ENCODE results near the gene EPHA10.
"Not testable (repeated sequence)": the region's sequence is repeated elsewhere in the genome, so short reads cannot be mapped to it uniquely, and the experiment has no call there.

The EPHA10 gene

GRCh38 chr1:37795340-37796125 lies 30.6 kb upstream of the EPHA10 start:
- Histone ChIP-seq H3K27me3 (ENCODE audit: control insufficient read depth, insufficient read depth, low read length) (peaks cover 53% of the 10 kb centered on the region), H3K4me3 (ENCODE audit: low read length) (peak overlapping the region; percentile 37), H3K36me3 (ENCODE audit: control insufficient read depth, low read depth, low read length) (no peaks in the 10 kb centered on the region), H3K9ac (ENCODE audit: low read length) (no peak overlapping the region), H3K4me1 (ENCODE audit: control insufficient read depth, low read depth, low read length) (peaks cover 4% of the 10 kb centered on the region), H3K27ac (ENCODE audit: low read length) (no peak overlapping the region), H3K9me3 (ENCODE audit: control insufficient read depth, low read depth, low read length) (no peaks in the 10 kb centered on the region)

GRCh38 chr1:37794372-37795339 lies 29.7 kb upstream of the EPHA10 start:
- Histone ChIP-seq H3K27ac (ENCODE audit: low read length) (no peak overlapping the region), H3K4me3 (ENCODE audit: low read length) (peak overlapping the region; percentile 37), H3K27me3 (ENCODE audit: control insufficient read depth, insufficient read depth, low read length) (peaks cover 56% of the 10 kb centered on the region), H3K9ac (ENCODE audit: low read length) (no peak overlapping the region), H3K9me3 (ENCODE audit: control insufficient read depth, low read depth, low read length) (no peaks in the 10 kb centered on the region), H3K4me1 (ENCODE audit: control insufficient read depth, low read depth, low read length) (peaks cover 4% of the 10 kb centered on the region), H3K36me3 (ENCODE audit: control insufficient read depth, low read depth, low read length) (no peaks in the 10 kb centered on the region)

- H3K4me3 ChIP-seq (ENCODE audit: low read length), result peak within 1 kb of the TSS; percentile 51
- no peaks in the 10 kb centered on the region for H3K36me3 ChIP-seq (ENCODE audit: control insufficient read depth, low read depth, low read length)
- H3K27ac ChIP-seq (ENCODE audit: low read length), result no peak within 1 kb of the TSS
- H3K9me3 ChIP-seq (ENCODE audit: control insufficient read depth, low read depth, low read length), result no peaks in the 10 kb centered on the region
- peaks cover 4% of the 10 kb centered on the region for H3K4me1 ChIP-seq (ENCODE audit: control insufficient read depth, low read depth, low read length)
- H3K27me3 ChIP-seq (ENCODE audit: control insufficient read depth, insufficient read depth, low read length), result peaks cover 56% of the 10 kb centered on the region
- H3K9ac ChIP-seq (ENCODE audit: low read length), result no peak within 1 kb of the TSS
These were observed 29.0 kb upstream of the EPHA10 start, which contains the start of gene MANEAL for GRCh38 chr1:37793773-37794371. MANEAL (plus strand) TSS chr1:37793847; CDS start chr1:37794183, 336 bp downstream.

GRCh38 chr1:37792943-37793686 lies 28.2 kb upstream of the EPHA10 start:
- Histone ChIP-seq H3K27ac (ENCODE audit: low read length) (no peak overlapping the region), H3K4me3 (ENCODE audit: low read length) (peak overlapping the region; percentile 51), H3K9ac (ENCODE audit: low read length) (no peak overlapping the region), H3K27me3 (ENCODE audit: control insufficient read depth, insufficient read depth, low read length) (peaks cover 56% of the 10 kb centered on the region), H3K4me1 (ENCODE audit: control insufficient read depth, low read depth, low read length) (peaks cover 4% of the 10 kb centered on the region), H3K9me3 (ENCODE audit: control insufficient read depth, low read depth, low read length) (no peaks in the 10 kb centered on the region), H3K36me3 (ENCODE audit: control insufficient read depth, low read depth, low read length) (no peaks in the 10 kb centered on the region)

GRCh38 chr1:37782491-37782890 lies 17.6 kb upstream of the EPHA10 start:
- no peak overlapping the region for H3K4me3 ChIP-seq (ENCODE audit: low read length)
- H3K27me3 ChIP-seq (ENCODE audit: control insufficient read depth, insufficient read depth, low read length), result peaks cover 11% of the 10 kb centered on the region
- no peaks in the 10 kb centered on the region for H3K4me1 ChIP-seq (ENCODE audit: control insufficient read depth, low read depth, low read length)
- no peak overlapping the region for H3K9ac ChIP-seq (ENCODE audit: low read length)
- H3K36me3 ChIP-seq (ENCODE audit: control insufficient read depth, low read depth, low read length), result no peaks in the 10 kb centered on the region
- H3K9me3 ChIP-seq (ENCODE audit: control insufficient read depth, low read depth, low read length), result no peaks in the 10 kb centered on the region
- no peak overlapping the region for H3K27ac ChIP-seq (ENCODE audit: low read length)

GRCh38 chr1:37778654-37779053 lies 13.7 kb upstream of the EPHA10 start:
- H3K9me3 ChIP-seq (ENCODE audit: control insufficient read depth, low read depth, low read length), result no peaks in the 10 kb centered on the region
- peaks cover 5% of the 10 kb centered on the region for H3K27me3 ChIP-seq (ENCODE audit: control insufficient read depth, insufficient read depth, low read length)
- H3K27ac ChIP-seq (ENCODE audit: low read length), result no peak overlapping the region
- no peak overlapping the region for H3K9ac ChIP-seq (ENCODE audit: low read length)
- H3K4me1 ChIP-seq (ENCODE audit: control insufficient read depth, low read depth, low read length), result no peaks in the 10 kb centered on the region
- H3K4me3 ChIP-seq (ENCODE audit: low read length), result no peak overlapping the region
- H3K36me3 ChIP-seq (ENCODE audit: control insufficient read depth, low read depth, low read length), result no peaks in the 10 kb centered on the region

GRCh38 chr1:37776946-37777516 lies 12.1 kb upstream of the EPHA10 start:
- no peak overlapping the region for H3K27ac ChIP-seq (ENCODE audit: low read length)
- H3K27me3 ChIP-seq (ENCODE audit: control insufficient read depth, insufficient read depth, low read length), result peaks cover 5% of the 10 kb centered on the region
- no peak overlapping the region for H3K4me3 ChIP-seq (ENCODE audit: low read length)
- H3K9me3 ChIP-seq (ENCODE audit: control insufficient read depth, low read depth, low read length), result no peaks in the 10 kb centered on the region
- H3K4me1 ChIP-seq (ENCODE audit: control insufficient read depth, low read depth, low read length), result no peaks in the 10 kb centered on the region
- H3K36me3 ChIP-seq (ENCODE audit: control insufficient read depth, low read depth, low read length), result no peaks in the 10 kb centered on the region
- H3K9ac ChIP-seq (ENCODE audit: low read length), result no peak overlapping the region

- not testable (repeated sequence) for H3K9ac ChIP-seq (ENCODE audit: low read length); H3K9me3 ChIP-seq (ENCODE audit: control insufficient read depth, low read depth, low read length); H3K27ac ChIP-seq (ENCODE audit: low read length); H3K36me3 ChIP-seq (ENCODE audit: control insufficient read depth, low read depth, low read length); H3K4me3 ChIP-seq (ENCODE audit: low read length); H3K4me1 ChIP-seq (ENCODE audit: control insufficient read depth, low read depth, low read length)
- H3K27me3 ChIP-seq (ENCODE audit: control insufficient read depth, insufficient read depth, low read length), result peaks cover 46% of the 10 kb centered on the region
These were observed 6.5 kb upstream of the EPHA10 start for GRCh38 chr1:37771440-37771839.

GRCh38 chr1:37767488-37767887 lies 2.6 kb upstream of the EPHA10 start:
- no peak overlapping the region for H3K9ac ChIP-seq (ENCODE audit: low read length)
- peaks cover 9% of the 10 kb centered on the region for H3K4me1 ChIP-seq (ENCODE audit: control insufficient read depth, low read depth, low read length)
- no peak overlapping the region for H3K27ac ChIP-seq (ENCODE audit: low read length)
- H3K36me3 ChIP-seq (ENCODE audit: control insufficient read depth, low read depth, low read length), result no peaks in the 10 kb centered on the region
- peaks cover 86% of the 10 kb centered on the region for H3K27me3 ChIP-seq (ENCODE audit: control insufficient read depth, insufficient read depth, low read length)
- no peaks in the 10 kb centered on the region for H3K9me3 ChIP-seq (ENCODE audit: control insufficient read depth, low read depth, low read length)
- no peak overlapping the region for H3K4me3 ChIP-seq (ENCODE audit: low read length)

- no peaks in the 10 kb centered on the region for H3K36me3 ChIP-seq (ENCODE audit: control insufficient read depth, low read depth, low read length)
- peaks cover 98% of the 10 kb centered on the region for H3K27me3 ChIP-seq (ENCODE audit: control insufficient read depth, insufficient read depth, low read length)
- no peak overlapping the region for H3K9ac ChIP-seq (ENCODE audit: low read length)
- H3K4me3 ChIP-seq (ENCODE audit: low read length), result peak overlapping the region; percentile 55
- H3K27ac ChIP-seq (ENCODE audit: low read length), result no peak overlapping the region
- H3K9me3 ChIP-seq (ENCODE audit: control insufficient read depth, low read depth, low read length), result no peaks in the 10 kb centered on the region
- peaks cover 9% of the 10 kb centered on the region for H3K4me1 ChIP-seq (ENCODE audit: control insufficient read depth, low read depth, low read length)
These were observed 1.2 kb upstream of the EPHA10 start for GRCh38 chr1:37765916-37766664.
